Activated CD4-positive, alpha-beta T cell treated with anti-CD3 and anti-CD28 coated beads for 1 hour (primary cell): Measurements from ENCODE around the gene RETREG3.
A peak's percentile ranks its signal among the peaks of the same experiment; 100 is the strongest.

Experiments
- DNase-seq: peaks from one replicate; pipeline ENCODE4 v3.0.0-alpha.2; 2020

Gene RETREG3

DNA sequence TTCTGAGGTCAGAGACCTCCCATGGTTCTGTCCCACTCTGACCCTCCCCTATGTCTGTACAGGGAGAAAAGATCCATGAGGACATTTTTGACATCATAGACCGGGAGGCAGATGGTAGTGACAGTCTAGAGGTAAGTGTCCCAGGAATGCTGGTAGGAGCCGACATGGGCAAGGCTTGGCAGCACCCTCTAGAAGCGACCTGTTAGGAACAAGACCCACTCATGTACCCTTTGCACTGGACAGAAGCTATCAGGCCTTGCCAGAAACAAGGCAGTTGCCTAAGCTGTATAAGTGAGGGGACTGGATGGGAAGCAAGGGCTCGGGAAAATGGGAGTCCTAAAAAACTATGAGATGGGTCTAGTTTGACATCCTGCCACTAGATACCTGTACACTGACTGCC lies 2.8 kb upstream of the RETREG3 start:
- no peak for DNase-seq

DNA sequence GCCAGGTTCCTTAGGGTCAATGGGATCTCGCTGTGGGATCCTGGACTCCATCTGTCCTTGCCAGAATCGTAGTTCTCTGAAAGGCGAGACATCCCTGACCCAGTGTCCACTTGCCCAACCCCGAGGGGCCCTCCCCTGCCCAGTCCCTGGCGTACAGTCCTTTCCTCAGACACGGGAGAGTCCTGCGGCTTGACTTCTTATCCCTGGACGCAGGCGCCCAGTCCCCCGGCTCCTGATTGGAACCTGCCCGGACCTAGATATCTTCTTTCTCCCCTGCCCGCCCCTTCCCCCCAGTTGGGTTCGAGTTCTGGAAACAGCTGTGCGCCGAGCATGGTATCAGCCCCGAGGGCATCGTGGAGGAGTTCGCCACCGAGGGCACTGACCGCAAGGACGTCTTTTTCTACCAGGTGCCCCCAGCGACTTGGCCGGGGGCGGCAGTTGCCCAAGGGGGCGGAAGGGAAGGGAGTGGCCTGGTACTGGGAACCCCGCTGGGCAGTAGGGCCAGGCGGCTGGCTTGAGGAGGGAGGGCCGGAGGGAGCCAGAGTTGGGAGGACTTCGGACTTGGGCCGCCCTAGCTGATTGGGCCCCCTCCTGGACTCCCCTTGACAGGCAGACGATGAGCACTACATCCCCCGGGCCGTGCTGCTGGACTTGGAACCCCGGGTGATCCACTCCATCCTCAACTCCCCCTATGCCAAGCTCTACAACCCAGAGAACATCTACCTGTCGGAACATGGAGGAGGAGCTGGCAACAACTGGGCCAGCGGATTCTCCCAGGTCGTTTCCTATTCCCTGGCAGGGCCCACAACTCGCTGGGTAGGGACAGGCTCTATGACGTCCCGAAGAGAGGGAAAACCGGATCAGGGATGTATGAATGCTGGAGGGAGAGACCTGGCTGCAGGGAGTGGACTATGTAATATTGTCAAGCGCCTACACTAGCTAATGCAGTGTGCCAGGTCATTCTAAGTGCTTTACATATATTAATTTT lies 934 bp upstream of the RETREG3 start:
- DNase-seq = peak; percentile 11

DNA sequence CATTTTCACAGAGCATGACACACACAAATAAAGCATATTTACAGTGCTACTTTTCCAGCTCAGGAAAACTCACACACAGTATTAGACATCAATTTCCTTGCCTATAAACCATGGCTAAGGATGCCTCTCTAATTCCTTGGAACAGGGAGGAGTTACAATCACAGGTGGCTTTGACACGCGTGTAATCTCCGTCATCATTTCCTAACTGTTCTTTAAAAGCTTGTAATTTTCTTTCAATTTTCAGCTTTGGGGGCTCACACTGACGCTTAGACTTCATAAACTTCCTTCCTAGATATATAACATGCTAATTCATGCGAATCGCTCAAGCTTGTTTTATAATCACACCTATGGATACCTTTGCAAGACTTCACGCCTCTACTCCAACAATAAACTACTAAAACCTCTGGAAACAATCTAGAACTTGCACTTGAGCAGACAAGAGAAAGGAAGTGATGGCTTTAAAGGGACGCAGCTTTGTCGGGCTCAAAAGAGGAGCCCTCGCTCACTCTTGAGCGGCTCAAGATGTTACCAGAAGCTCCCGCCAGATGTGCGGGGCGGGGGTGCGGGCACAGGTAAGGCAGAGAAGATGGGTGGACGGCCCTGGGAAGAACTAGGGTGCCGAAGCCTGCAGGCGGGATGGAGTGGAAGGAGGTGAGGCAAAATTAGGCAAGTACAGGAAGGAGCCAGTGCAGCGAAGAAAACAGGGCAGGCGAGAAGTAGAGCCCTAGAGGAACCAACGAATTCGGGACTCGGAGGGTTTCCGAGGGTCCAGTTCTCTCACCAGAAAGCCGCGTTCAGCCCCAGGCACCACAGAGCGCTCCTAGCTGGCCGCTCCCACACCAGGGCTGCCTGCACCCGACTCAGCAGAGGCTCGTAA lies 631 bp downstream of the RETREG3 start:
- DNase-seq = no peak

DNA sequence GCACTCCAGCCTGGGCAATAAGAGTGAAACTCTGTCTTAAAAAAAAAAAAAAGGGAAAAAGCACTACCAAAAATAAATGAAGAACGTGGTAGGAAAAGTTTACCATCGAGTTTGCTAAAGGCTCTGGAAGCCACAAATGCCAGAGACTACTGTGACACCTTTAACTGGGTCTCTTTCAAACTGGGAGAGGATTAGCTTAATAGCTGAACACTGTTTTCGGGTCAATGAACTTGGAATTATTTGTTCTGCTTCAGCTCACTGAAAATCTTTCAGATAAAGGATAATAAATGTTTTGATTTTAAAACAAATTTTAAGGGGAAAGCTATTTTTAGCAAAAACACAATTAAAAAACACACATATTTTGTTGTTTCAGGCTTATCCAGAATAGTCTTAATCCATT lies 1.4 kb downstream of the RETREG3 start:
- DNase-seq = no peak

DNA sequence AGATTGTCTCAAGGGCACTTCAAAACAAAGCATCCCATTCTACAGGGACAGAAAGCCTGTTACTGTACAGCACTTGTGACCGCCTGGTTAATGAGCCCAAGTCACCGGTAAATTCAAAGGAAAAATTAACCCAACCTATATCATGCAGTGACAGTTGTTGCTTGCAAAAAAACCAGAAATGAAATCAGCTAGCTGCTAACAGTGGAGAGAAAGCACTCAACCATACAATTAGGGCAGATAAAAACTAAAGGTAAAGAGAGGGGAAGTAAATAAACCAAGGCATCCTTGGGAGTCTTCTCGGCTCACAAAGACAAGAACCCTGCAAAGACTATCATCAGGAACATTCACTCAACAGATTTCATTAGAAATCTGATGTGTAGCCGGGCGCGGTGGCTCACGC lies 5.9 kb downstream of the RETREG3 start:
- no peak for DNase-seq

DNA sequence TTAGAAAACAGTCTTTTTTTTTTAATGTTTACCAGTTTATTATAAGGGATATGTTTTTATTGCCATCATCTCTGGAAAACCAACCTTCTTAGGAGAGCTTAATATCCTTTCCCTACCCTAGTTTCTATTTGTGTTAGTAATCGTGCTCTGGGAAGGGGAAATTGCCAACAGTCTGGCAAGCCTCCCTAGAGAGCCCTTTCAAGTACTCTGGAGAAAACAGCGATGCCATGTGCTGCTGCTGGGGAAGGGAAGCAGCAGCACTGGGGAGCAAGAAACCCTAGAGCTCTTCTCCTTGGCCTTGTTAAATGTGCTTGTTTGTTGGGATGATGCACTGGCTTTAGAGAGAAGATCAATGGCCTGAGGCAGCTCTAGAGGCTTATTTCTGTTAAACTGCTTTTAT lies 10.3 kb downstream of the RETREG3 start:
- no peak for DNase-seq

DNA sequence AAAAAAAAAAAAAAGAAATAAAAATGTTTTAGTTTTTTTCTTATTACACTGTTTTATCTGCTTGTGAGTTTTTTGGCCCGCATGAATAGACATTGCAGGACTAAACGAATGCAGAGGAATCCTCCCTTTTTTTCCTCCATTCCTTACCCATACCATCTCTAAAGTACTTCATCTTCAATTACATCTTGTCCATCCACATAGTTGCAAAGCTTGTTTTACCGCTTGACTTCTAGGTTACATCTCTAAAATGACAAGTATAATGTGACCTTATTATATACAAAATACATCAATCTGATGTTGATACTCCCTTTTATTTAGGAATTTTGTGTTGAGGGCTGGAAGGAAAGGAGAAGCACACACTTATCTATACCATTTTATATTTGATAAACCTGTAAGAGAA lies 12.8 kb downstream of the RETREG3 start:
- DNase-seq = no peak

DNA sequence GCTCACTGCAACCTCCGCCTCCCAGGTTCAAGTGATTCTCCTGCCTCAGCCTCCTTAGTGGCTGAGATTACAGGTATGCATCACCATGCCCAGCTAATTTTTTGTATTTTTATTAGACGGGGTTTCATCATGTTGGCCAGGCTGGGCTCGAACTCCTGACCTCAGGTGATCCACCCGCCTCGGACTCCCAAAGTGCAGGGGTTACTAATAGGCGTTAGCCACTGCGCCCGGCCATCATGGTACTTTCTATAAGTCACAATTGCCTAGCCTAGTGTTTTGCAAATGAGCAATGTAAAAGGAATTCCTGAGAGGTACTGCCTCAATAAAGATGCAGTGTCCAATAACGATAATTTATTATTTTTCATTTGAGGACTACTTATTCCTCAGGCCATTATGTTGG lies 17.8 kb downstream of the RETREG3 start:
- DNase-seq = no peak

DNA sequence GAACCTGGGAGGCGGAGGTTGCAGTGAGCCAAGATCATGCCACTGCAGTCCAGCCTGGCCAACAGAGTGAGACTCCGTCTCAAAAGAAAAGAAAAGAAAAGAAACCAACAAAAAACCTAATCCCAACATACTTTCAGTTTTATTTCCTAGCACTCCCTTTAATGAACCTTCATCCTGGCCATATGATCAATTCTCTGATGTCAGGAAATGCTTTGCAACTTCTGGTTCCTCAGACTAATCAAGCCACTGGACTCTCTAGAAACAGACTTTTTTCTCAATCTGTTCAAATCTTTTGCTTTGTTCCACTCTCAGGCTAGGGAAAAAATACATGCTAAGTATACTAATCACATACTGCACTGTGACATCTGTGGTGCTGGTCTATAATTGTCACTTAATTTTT lies 18.3 kb downstream of the RETREG3 start:
- DNase-seq = no peak

DNA sequence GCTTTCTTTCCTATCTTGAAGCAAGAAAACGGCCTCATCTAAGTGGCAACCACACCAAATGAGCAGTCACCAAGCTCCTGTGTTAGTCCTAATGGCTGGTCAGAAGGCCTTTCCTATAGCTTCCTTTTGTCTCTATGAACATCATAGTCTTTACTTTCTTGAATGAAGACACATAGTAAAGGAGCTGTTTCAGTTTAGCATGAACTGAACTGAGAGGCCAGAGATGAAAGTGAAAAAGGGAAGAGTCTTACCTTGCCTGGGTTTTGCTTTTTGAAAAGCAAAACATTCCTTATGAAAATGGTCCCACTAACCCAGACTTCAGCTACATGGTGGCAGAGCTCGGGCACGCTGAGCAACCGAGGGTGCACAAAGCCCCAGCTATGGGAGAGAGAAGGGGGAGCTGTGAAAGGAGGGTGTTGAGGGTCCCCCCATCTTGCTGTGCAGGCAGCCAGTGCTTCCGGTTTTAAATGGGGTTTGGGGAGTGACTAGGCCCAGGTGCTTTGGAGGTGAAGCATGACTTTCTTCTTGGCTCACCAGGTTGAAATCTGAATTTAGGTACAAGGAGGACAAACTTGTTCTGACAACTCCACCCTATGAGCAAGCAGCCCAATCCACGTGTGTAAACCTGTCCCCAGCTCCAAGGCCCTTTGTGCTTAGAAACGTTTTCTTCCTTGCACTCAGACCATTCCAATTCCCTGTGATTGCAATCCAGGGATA lies 22.5 kb downstream of the RETREG3 start:
- DNase-seq = no peak

DNA sequence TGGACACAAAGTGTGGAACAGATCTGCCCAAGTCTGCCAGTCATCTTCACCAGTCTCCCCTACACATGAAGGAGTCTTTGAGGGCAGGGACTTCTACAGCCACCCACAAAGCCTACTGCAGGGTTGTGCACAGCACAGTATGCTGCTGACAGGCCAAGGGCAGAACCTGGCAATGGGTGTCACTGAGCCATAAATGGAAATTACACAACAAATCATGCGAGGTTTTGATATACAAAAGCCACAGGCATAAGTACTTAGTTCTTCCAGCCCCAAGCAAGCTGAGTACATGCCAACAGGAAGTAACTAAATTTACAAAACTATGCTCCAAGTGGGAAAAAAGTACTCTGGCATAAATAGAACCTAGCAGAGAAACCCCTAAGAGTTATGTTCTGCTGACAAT lies 23.8 kb downstream of the RETREG3 start:
- no peak for DNase-seq

DNA sequence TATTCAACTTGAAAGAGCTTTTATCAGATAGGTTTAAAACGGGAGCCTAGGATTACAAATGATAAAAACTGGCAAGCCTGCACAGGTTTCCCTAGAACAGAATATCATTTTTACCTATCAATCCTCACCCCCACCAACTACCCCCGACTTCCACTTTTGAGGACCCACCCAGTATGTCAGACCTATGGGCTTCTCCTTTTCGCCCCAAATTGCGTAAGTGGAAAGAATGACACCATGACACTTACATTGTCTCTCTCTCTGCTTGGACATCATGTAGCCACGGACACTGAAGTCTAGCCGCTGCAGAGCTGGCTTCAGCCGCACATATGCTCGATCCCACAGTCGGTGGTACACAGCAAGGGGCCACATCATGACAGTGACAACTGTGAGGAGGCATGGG lies 24.3 kb downstream of the RETREG3 start:
- DNase-seq = no peak

DNA sequence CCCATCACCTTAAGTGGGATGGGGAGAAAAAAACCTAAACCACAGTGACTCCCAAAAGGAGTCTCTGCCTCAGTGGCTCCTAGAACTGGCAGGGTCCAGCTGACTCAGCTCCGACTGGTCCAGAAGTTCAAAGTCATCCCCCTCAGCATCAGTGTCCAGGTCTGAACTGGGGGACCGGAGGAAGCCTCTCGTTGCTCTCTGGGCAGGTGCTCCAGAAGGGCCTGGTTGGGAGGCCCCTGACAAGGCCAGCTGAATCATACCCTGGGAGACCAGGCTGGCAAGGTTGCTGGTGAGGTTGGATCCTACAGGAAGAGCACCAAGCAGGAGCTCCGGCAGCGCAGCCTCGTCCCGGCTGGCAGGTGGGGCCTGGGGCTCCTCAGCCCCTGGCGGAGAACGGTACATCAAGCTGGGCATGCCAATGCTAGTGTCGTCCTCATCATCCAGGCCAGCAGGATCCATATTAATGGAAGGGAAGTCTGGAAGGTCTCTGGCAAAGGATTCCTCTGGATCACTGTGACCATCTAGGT lies 27.4 kb downstream of the RETREG3 start:
- DNase-seq = no peak

DNA sequence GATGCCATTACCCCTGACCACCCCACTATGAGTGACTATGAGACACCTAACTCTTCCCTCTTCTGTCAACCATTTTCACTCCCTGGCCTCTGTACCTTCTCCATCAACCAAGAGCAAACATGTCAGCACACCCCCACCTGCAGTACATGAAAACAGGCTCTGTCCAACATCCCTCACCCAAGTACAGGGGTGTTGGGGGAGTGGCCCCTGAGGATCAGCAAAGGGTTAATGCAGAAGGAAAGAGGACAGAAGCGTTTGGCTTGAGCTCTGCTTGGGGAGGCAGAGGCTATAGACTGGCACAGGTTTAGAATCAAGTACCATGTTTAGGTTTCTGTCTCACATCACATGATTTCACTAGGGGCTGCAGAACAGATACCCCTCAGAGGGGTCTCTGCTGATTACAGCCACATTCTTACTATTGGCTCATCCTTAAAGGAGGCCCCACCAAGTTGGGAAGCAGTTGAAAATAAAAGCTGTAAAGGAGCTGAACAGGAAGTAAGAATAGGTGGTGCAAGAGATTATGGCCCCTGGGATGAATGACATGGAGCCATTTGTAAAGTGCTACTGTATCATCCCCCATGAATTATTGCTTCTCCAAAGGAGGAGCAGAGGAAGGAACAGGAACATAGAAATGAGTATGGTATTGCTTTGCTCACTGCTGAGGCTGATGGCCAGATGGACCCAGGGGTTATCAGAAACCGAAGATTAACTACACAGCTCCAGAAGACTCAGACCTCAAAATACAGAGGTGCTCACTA lies 29.2 kb downstream of the RETREG3 start:
- DNase-seq = no peak

DNA sequence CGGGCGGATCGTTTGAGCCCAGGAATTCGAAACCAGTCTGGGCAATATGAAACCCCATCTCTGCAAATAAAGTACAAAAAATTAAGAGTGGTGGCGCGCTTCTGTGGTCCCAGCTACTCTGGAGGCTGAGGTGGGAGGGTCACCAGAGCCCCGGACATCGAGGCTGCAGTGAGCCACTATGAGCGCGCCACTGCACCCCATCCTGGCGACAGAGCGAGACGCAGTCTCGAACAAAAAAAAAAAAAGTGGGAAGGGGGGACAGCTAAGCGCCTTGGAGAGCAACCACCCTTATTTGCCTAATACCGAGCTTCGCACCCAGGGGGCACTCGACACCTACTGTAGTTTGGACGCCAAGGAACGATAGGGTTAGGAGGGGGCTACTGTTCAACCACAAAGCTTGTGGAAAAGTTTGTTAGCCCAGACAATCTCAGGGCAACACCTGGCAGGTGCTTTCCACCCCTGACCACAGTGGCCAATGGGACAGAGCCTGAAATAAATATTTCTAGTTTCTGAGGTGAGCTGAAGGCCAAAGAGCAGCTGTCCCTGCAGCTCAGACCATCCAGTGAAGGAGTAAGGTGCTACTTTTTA lies 30.8 kb downstream of the RETREG3 start:
- peak; percentile 54 for DNase-seq

DNA sequence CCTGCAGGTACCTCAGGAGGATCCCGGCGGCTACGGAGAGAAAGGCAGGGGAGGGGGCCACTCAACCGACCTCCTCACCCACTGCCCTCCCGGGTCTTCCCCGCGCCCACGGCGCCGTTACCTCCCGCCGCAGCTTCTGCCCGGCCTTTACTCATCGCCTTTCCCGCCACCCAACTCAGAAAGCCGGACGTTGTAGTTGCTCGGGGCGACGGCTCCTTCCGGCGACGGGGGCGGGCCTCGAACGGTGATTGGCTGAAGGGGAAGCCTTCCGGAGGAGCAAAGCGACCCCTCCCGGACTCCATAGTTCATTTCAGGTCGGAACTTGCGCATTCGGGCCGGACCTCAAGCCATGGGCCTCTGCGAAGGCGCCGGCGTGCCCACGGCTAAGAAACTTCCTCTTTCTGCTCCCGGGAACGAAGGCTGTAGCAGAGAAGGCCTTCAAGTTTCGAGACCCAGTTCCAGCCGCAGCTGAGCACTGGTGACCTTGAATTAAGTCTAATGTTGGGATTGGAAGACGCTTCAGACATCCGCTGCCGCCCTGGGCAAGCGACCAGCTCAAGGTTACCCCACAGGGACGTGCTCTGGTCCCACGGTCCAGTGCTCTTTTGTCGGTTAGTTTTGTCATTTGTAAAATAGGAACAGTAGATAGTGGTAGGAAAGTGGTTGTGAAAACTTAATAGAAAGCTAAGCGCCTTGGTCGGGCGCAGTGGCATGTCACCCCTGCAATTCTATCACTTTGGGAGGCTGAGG lies 31.5 kb downstream of the RETREG3 start, which contains the start of gene PSMC3IP:
PSMC3IP (minus strand) TSS at position 198 of the 750 bp plus-strand sequence; CDS start at position 155, 43 bp downstream.
- peak; percentile 84 for DNase-seq

DNA sequence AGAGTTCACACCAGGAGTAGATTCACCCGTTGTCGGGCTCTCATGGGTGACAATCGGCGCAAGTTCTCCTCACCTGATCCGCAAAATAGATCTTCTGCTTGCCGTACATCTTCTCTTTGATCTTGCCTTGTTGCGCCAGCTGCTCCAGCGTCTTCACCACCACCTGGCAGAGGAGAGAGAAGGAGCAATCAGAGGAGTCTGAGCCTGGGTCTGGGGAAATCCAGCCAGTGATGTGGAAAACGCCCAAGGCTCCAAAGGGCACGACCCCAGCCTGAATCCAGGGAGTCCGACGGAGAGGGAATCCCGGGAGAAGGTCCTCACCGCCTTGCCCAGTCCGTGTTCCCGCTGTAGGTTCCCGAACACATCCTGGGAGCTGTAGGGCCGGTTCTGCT lies 32.0 kb downstream of the RETREG3 start:
- DNase-seq = no peak

DNA sequence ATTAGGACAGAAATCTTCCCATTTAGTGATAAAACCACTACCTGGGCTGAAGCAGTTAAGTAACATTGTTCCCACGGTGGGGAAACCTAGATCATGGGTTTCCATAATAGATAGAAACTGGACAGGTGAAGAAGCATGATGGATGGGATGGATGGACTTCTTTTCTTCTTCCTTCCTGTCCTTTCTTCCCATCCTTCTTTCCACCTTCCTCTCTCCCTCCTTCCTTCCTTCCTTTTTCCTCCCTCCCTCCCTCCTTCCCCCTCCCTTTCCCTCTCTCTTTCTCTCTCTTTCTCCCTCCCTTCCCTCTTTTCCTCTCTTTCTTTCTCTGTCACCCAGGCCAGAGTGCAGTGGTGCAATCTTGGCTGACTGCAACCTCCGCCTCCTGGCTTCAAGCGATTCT lies 34.7 kb downstream of the RETREG3 start:
- no peak for DNase-seq

DNA sequence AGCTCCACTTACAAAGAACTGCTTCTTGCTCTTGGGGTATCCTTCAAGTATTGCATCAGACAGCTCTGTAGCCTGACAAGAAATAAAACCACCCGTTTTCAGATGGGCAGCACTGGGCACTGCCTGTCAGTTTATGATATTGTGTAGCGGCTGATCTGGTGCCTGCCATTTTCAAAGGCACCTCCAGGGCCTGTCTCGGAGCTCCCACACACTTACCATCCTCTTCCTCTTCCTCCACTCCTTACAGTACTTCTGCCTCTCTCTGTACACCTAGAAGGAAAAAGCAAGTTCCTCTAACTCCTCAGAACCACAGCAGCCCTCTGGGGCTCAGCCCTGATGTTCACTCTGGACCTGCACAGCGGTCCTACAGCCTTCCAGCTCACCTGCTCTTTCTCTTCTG lies 36.1 kb downstream of the RETREG3 start:
- no peak for DNase-seq

DNA sequence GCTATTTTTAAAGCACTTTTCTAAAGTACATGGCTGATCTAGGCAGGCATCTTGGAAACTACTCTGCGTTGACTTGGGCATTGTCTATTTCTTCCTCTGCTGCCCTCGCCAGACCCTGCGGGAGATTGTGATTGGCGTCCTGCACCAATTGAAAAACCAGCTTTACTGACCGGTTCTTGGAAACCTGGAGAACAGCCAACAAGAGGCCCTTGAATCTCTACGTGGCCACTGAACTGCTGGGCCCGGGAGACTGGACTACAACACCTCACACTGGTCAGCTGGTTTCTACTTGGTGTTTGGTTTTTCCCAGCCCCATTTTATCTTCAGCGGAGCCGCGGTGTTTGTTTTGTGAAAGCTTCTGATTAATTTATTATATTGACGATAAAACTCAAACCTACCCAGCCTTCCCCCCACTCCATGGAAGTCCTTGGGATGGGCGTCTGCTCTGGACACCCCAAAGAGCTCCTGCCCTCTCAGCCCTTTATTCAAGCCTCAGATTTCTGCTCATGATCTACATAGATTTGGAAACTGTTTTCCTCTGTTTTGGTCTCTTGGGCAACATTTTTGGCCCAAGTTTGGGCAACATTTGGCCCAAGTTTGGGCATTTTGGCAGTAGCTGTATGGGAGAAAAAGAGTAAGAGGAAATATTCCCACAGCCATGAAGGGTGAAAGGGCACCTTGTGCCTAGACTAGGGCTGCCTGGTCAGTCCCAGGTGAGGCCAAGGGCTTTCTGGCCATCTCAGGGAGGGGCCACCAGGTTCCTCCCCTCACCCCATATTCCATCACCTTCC lies 37.5 kb downstream of the RETREG3 start:
- DNase-seq = no peak
